HEK293 (cell line): ENCODE results near the gene ZNF597.

Experiments
- CTCF ChIA-PET: fragments of 350-600 bp; formaldehyde crosslinking; extraction: SDS; loops from one replicate; lab custom pipeline; 2021; ENCODE audit warnings: antibody characterized with exemption; lab: Yijun Ruan, JAX
- POLR2A ChIA-PET: fragments of 300-600 bp; formaldehyde crosslinking; extraction: SDS; loops from one replicate; lab custom pipeline; 2020; ENCODE audit warnings: antibody characterized with exemption, inconsistent platforms; lab: Yijun Ruan, JAX
- H3K27ac ChIP-seq: fragments of 200-500 bp; sonication (Bioruptor generic); 2 replicates; pipeline ENCODE4 v1.5.1; 2014; ENCODE audit warnings: low read depth, low read length, control low read depth, inconsistent platforms; ENCODE audit errors: extremely low read depth
- H3K36me3 ChIP-seq, 2 experiments: fragments of 200-500 bp in 1 of 2; sonication (Bioruptor generic) in 1 of 2; 1 replicate in 1 of 2; 2 replicates in 1 of 2; pipeline ENCODE4 v1.5.1; 2014 to 2017; ENCODE audit warnings: inconsistent platforms in 2 of 2, low read length in 2 of 2; ENCODE audit not compliant: control insufficient read depth in 2 of 2, insufficient read depth in 1 of 2
- H3K4me1 ChIP-seq: fragments of 200-500 bp; sonication (Bioruptor generic); 2 replicates; pipeline ENCODE4 v1.5.1; 2014; ENCODE audit warnings: mild to moderate bottlenecking, low read length, inconsistent platforms; ENCODE audit not compliant: control insufficient read depth, insufficient read depth
- H3K4me3 ChIP-seq: 2 replicates; pipeline ENCODE4 v1.5.1; 2011; ENCODE audit warnings: low read depth, mild to moderate bottlenecking, control low read depth, low read length, moderate library complexity
- H3K9me3 ChIP-seq: fragments of 200-500 bp; sonication (Bioruptor generic); 2 replicates; pipeline ENCODE4 v1.5.1; 2014; ENCODE audit warnings: low read depth, low read length, inconsistent platforms; ENCODE audit not compliant: control insufficient read depth, insufficient read depth
- GFI1B ChIP-seq: fragments of 450-650 bp; formaldehyde crosslinking; IDR thresholded peaks from 2 replicates; pipeline ENCODE4 v1.5.1; 2016; ENCODE audit warnings: missing biosample characterization, missing genetic modification characterization
- PRDM1 ChIP-seq: fragments of 450-650 bp; formaldehyde crosslinking; IDR thresholded peaks from 2 replicates; pipeline ENCODE4; 2016; ENCODE audit warnings: missing biosample characterization, missing genetic modification characterization
- PRDM2 ChIP-seq: fragments of 450-650 bp; formaldehyde crosslinking; IDR thresholded peaks from 2 replicates; pipeline ENCODE4 v1.5.1; 2016; ENCODE audit warnings: missing biosample characterization, missing genetic modification characterization, borderline replicate concordance
- RBAK ChIP-seq: fragments of 450-650 bp; formaldehyde crosslinking; IDR thresholded peaks from 2 replicates; pipeline ENCODE4 v1.5.1; 2016; ENCODE audit warnings: missing biosample characterization, missing genetic modification characterization
- ZBTB17 ChIP-seq: fragments of 450-650 bp; formaldehyde crosslinking; IDR thresholded peaks from 2 replicates; pipeline ENCODE4 v1.5.1; 2016; ENCODE audit warnings: missing biosample characterization, missing genetic modification characterization
- ZBTB26 ChIP-seq: fragments of 450-650 bp; formaldehyde crosslinking; optimal IDR thresholded peaks from 2 replicates; pipeline ENCODE3; 2016; ENCODE audit warnings: missing biosample characterization, mild to moderate bottlenecking, missing genetic modification characterization
- ZNF23 ChIP-seq: fragments of 450-650 bp; formaldehyde crosslinking; IDR thresholded peaks from 2 replicates; pipeline ENCODE4 v1.5.1; 2016; ENCODE audit warnings: missing biosample characterization, missing genetic modification characterization, borderline replicate concordance
- ZNF26 ChIP-seq: fragments of 450-650 bp; formaldehyde crosslinking; IDR thresholded peaks from 2 replicates; pipeline ENCODE4 v1.5.1; 2016; ENCODE audit warnings: missing biosample characterization, missing genetic modification characterization
- ZNF324 ChIP-seq: fragments of 450-650 bp; formaldehyde crosslinking; IDR thresholded peaks from 2 replicates; pipeline ENCODE4 v1.5.1; 2016; ENCODE audit warnings: missing biosample characterization, missing genetic modification characterization
- ZNF518A ChIP-seq: fragments of 450-650 bp; formaldehyde crosslinking; conservative IDR thresholded peaks from 2 replicates; pipeline ENCODE4 v1.5.1; 2016; ENCODE audit warnings: low read depth, missing biosample characterization, missing genetic modification characterization
- ZNF548 ChIP-seq: fragments of 450-650 bp; formaldehyde crosslinking; IDR thresholded peaks from 2 replicates; pipeline ENCODE4 v1.5.1; 2016; ENCODE audit warnings: missing biosample characterization, missing genetic modification characterization
- ZNF561 ChIP-seq: fragments of 450-650 bp; IDR thresholded peaks from 2 replicates; pipeline ENCODE4 v1.5.1; 2018; ENCODE audit warnings: missing biosample characterization, missing genetic modification characterization, borderline replicate concordance
- ZNF621 ChIP-seq: fragments of 450-650 bp; formaldehyde crosslinking; IDR thresholded peaks from 2 replicates; pipeline ENCODE4 v1.5.1; 2017; ENCODE audit warnings: missing biosample characterization, missing genetic modification characterization
- ZNF639 ChIP-seq: fragments of 450-650 bp; formaldehyde crosslinking; IDR thresholded peaks from 2 replicates; pipeline ENCODE4 v1.5.1; 2016; ENCODE audit warnings: missing biosample characterization, missing genetic modification characterization
- ZNF664 ChIP-seq: fragments of 450-650 bp; formaldehyde crosslinking; IDR thresholded peaks from 2 replicates; pipeline ENCODE4 v1.5.1; 2016; ENCODE audit warnings: missing biosample characterization, missing genetic modification characterization
- ZNF704 ChIP-seq: fragments of 450-650 bp; formaldehyde crosslinking; IDR thresholded peaks from 2 replicates; pipeline ENCODE4 v1.5.1; 2016; ENCODE audit warnings: missing biosample characterization, missing genetic modification characterization

Gene ZNF597

GRCh38 chr16:3467182-3467581 lies 23.9 kb upstream of the ZNF597 start (continued):
- TF ChIP-seq PRDM2 (tag by site-specific recombination) (no peak), RBAK (tag by site-specific recombination) (no peak), ZBTB26 (no peak), ZNF324 (tag by site-specific recombination) (no peak), PRDM1 (no peak)

GRCh38 chr16:3465911-3466584 lies 22.7 kb upstream of the ZNF597 start:
- CTCF ChIA-PET = interaction anchor here (0.6 kb wide), 1 partner anchor 545 kb away, joined by 3 read pairs; no protein-coding TSS in a partner anchor

GRCh38 chr16:3465301-3465700 lies 22.0 kb upstream of the ZNF597 start:
- H3K9me3 ChIP-seq = no peaks in the 10 kb centered on the region
- CTCF ChIA-PET = no interaction called here
- no peaks in the 10 kb centered on the region for H3K4me1 ChIP-seq
- POLR2A ChIA-PET = no interaction called here
- no peak overlapping the region for H3K4me3 ChIP-seq
- no peak overlapping the region for H3K27ac ChIP-seq
- peaks cover 0 to 23% of the 10 kb centered on the region in 2 experiments; a peak in 2 of 3 replicates for H3K36me3 ChIP-seq
- TF ChIP-seq ZNF639 (tag by site-specific recombination) (no peak), GFI1B (tag by site-specific recombination) (no peak), ZNF621 (tag by site-specific recombination) (no peak), ZNF26 (tag by site-specific recombination) (no peak), ZNF704 (tag by site-specific recombination) (no peak), ZBTB17 (no peak), ZNF23 (no peak), ZNF518A (tag by site-specific recombination) (no peak), ZNF548 (tag by site-specific recombination) (no peak)

More at GRCh38 chr16:3465911-3466584, 22.7 kb upstream of the ZNF597 start:
- Histone ChIP-seq H3K4me1 (no peaks in the 10 kb centered on the region), H3K4me3 (no peak overlapping the region), H3K9me3 (no peaks in the 10 kb centered on the region), H3K36me3 (peaks cover 0 to 19% of the 10 kb centered on the region in 2 experiments; a peak in 2 of 3 replicates), H3K27ac (no peak overlapping the region)
- POLR2A ChIA-PET = no interaction called here
- TF ChIP-seq ZNF664 (no peak), ZNF561 (tag by site-specific recombination) (no peak)
